D721Med (cell line): Measurements from ENCODE around the gene SELENON.
A peak's percentile ranks its signal among the peaks of the same experiment; 100 is the strongest.

Source experiments
- DNase-seq: peaks from one replicate; pipeline ENCODE4 v3.0.0; 2011; ENCODE audit warnings: low spot score; ENCODE audit not compliant: insufficient read length
- FAIRE-seq: peaks from 2 replicates; lab custom pipeline; 2011; peaks lifted over from hg19 to GRCh38; lab: Jason Lieb, UNC
- CTCF ChIP-seq: IDR thresholded peaks from 2 replicates; pipeline ENCODE4 v1.5.1; 2012; ENCODE audit warnings: mild to moderate bottlenecking, control low read depth; ENCODE audit not compliant: insufficient read depth; ENCODE audit errors: missing control alignments

SELENON gene

GRCh38 chr1:25847929-25848328, 47.9 kb downstream of the SELENON start:
- no peak for TF ChIP-seq CTCF
- FAIRE-seq (no peak), DNase-seq (no peak)

- no peak for TF ChIP-seq CTCF
- DNase-seq (no peak), FAIRE-seq (no peak)
Observed at GRCh38 chr1:25848531-25848930, 48.5 kb downstream of the SELENON start.

- DNase-seq = no peak
- FAIRE-seq = no peak
- TF ChIP-seq CTCF = no peak
Observed at GRCh38 chr1:25854554-25854953, 54.6 kb downstream of the SELENON start.

- no peak for TF ChIP-seq CTCF
- DNase-seq (no peak), FAIRE-seq (no peak)
Observed at GRCh38 chr1:25856856-25857255, 56.9 kb downstream of the SELENON start.

- DNase-seq = no peak
- no peak for TF ChIP-seq CTCF
- FAIRE-seq = no peak
Observed at GRCh38 chr1:25858494-25858893, 58.5 kb downstream of the SELENON start.

- DNase-seq = peak; percentile 71
- FAIRE-seq = no peak
- no peak for TF ChIP-seq CTCF
Observed at GRCh38 chr1:25858906-25859789, 59.2 kb downstream of the SELENON start, which contains the start of gene AUNIP. TSS of gene AUNIP (minus strand) at chr1:25859457. CDS start at chr1:25859357, 100 bp downstream.
